GM12875 (cell line): ENCODE results near the gene TESMIN.

Experiments used
- H3K4me3 ChIP-seq: one replicate; pipeline ENCODE4 v1.5.1; 2011; ENCODE audit warnings: low read depth, low read length, control low read depth
- CTCF ChIP-seq: IDR thresholded peaks from 2 replicates; pipeline ENCODE4 v1.5.1; 2011; ENCODE audit warnings: low read depth, mild to moderate bottlenecking, control low read depth, inconsistent platforms, low read length, moderate library complexity, borderline replicate concordance; ENCODE audit not compliant: insufficient read depth

The TESMIN gene

GRCh38 chr11:68782711-68783110, 31.4 kb upstream of the TESMIN start:
- H3K4me3 ChIP-seq = no peak overlapping the region
- TF ChIP-seq CTCF = no peak

- TF ChIP-seq CTCF = no peak
- no peak overlapping the region for H3K4me3 ChIP-seq
Observed at GRCh38 chr11:68780829-68781228, 29.5 kb upstream of the TESMIN start.

- no peak overlapping the region for H3K4me3 ChIP-seq
- TF ChIP-seq CTCF = no peak
Observed at GRCh38 chr11:68778205-68778604, 26.9 kb upstream of the TESMIN start.

- H3K4me3 ChIP-seq = no peak overlapping the region
- no peak for TF ChIP-seq CTCF
Observed at GRCh38 chr11:68776442-68777235, 25.3 kb upstream of the TESMIN start.

- TF ChIP-seq CTCF = no peak
- no peak overlapping the region for H3K4me3 ChIP-seq
Observed at GRCh38 chr11:68775951-68776388, 24.6 kb upstream of the TESMIN start.

- no peak for TF ChIP-seq CTCF
Observed at GRCh38 chr11:68774194-68774585, 22.9 kb upstream of the TESMIN start.

GRCh38 chr11:68773521-68774193, 22.3 kb upstream of the TESMIN start:
- no peak for TF ChIP-seq CTCF
- H3K4me3 ChIP-seq = no peak overlapping the region

More at GRCh38 chr11:68774194-68774585, 22.9 kb upstream of the TESMIN start:
- H3K4me3 ChIP-seq = no peak overlapping the region
